GM20000 (cell line): ENCODE results near the gene TMEM163.

Experiments
- DNase-seq: peaks from one replicate; pipeline ENCODE4 v3.0.0; 2012; ENCODE audit warnings: low spot score
- TF ChIP-seq, protein P1 (sequence below): IDR thresholded peaks from 2 replicates; pipeline ENCODE4 v1.5.1; 2012; ENCODE audit warnings: mild to moderate bottlenecking, control low read depth; ENCODE audit errors: extremely low read depth, missing control alignments

Gene TMEM163

DNA sequence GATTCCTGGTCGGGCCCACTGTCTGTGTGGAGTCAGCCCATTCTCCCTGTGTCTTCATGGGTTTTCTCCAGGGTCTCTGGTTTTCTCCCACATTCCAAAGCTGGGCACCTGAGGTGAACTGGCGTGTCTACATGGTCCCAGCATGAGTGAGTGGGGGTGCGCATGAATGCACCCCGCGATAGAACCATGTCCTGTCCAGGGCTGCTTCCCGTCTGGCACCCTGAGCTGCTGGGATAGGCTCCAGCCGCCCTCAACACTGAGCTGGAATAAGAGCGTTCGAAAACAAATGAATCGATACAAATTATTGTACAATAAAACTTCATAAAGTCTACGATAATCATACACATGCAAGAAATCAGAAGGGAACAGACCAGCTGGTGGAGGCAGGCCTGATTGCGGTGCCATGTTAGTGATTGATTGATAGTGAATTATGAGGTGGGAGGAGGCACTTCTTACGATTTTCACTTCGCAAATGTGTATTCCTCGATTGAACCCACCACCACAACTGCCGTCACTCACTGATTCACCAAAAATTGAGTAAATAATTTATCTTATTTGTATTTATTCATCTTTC, 278.4 kb downstream of the TMEM163 start:
- TF ChIP-seq, protein P1, sequence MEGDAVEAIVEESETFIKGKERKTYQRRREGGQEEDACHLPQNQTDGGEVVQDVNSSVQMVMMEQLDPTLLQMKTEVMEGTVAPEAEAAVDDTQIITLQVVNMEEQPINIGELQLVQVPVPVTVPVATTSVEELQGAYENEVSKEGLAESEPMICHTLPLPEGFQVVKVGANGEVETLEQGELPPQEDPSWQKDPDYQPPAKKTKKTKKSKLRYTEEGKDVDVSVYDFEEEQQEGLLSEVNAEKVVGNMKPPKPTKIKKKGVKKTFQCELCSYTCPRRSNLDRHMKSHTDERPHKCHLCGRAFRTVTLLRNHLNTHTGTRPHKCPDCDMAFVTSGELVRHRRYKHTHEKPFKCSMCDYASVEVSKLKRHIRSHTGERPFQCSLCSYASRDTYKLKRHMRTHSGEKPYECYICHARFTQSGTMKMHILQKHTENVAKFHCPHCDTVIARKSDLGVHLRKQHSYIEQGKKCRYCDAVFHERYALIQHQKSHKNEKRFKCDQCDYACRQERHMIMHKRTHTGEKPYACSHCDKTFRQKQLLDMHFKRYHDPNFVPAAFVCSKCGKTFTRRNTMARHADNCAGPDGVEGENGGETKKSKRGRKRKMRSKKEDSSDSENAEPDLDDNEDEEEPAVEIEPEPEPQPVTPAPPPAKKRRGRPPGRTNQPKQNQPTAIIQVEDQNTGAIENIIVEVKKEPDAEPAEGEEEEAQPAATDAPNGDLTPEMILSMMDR, result no peak
- no peak for DNase-seq

DNA sequence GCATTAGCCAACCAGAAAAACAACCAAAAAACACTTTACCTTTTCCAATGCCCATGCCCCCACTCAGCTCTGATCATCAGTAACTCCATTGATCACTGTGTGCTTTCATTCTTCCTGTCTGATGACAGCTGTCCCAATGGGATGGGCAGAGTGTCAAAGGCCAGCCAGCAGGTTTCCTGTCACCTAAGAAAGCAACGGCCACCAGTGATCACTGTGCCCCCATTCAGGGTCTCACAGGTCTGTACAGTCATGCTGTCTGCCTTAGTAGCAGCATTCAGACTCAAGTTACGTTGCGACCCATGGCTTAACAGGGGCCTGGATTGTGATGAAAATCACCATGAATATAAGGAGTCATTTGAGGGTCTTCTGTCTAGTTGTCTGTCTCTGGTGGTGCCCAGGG, 280.4 kb downstream of the TMEM163 start:
- TF ChIP-seq, protein P1, result no peak
- no peak for DNase-seq

DNA sequence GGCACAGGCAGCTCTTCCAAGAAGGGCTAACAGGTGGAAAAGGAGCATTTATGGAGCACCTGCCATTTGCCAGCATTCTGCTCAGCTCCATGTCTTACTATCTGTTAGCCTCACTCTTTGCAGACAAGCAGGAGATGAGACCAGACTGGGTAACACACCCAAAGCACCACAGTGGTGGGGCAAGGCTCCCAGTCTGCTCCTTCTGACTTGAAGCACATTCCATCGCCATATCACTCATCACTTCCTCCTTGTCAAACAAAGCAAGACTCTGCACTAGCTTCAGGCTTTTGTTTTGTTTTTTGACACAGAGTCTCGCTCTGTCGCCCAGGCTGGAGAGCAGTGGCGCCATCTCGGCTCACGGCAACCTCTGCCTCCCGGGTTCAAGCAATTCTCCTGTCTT, 282.1 kb downstream of the TMEM163 start:
- DNase-seq, result no peak
- TF ChIP-seq, protein P1, result no peak

DNA sequence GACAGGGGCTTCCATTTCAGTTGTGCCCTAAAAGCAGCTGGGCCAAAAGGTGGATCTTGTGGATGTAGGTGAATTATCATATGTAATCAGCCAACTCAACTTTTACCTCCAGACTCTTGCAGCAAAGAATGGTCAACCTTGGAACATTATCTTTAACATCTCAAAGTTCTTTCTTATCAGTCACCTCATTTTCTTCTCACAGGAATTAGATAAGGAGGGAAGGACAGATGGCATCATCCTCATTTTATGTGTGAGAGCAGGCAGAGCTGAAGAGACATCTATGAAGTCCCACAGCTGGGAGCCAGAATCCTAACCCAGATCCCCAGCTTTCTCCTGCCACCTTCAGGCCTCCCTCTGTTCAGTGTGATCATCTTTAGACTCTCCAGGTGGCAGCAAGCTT, 282.9 kb downstream of the TMEM163 start:
- TF ChIP-seq, protein P1, result no peak
- no peak for DNase-seq

DNA sequence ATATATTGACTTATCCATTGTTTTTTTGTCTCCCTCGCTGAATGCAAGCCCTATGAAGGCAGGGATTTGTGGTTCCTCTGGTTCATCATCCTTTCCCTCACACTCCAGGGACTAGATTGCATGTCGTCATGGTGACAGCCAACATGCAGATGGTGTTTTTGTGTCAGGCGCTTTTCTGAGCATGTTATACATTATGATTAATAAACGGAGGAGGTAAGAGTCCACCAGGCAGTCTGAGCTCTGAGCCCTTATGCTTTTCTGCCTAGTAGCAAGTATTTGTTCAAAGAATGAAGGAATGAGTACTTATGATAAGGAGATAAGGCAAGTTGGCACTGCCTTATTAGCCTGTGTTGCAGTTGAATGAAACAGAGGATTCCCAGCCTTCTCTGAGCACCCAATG, 283.3 kb downstream of the TMEM163 start:
- TF ChIP-seq, protein P1, result no peak
- no peak for DNase-seq

DNA sequence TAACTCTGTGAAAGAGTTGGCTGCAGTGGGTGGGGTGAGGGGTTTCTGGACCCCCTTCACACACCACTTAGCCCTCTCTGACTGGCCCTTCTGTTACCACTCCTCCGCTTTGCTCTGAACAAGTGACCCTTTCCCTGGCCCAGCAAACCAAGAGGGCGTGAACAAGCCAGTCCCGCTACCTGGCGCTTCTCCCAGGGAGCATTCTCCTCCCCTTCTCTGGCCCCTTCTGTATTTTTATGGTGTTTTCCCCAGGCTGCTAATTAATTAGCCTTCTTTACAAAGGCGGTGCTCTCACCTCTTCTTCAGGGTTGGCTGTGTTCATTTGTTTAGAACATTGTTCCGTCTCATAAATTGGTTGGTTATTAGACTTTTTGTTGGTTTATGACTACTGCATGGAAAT, 284.8 kb downstream of the TMEM163 start:
- TF ChIP-seq, protein P1, result no peak
- no peak for DNase-seq

DNA sequence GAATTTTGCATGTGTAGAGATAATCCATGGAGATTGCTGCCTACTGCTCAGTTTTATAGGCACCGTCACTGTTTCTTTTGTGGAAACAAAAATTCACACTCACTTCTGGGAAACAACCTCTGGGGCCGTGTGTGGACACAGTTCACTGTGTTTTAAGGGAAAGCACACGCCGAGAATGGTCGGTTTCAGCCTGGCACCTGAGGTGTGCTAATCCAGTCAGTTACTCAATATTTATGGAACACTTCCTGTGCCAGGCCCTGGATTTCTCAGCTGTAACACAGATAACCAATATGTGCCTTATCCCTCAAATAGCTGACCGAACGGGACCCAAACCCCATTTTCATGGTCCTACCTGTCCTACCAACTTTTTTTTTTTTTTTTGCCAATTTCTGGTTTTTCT, 285.3 kb downstream of the TMEM163 start:
- DNase-seq, result no peak
- TF ChIP-seq, protein P1, result no peak
